ENCODE data around the gene HSPA1L.
A peak's percentile ranks its signal among the peaks of the same experiment; 100 is the strongest.

GRCh38 chr6:31822036-31822821 lies 7.1 kb upstream of the HSPA1L start:
- TF ChIP-seq CTCF (IDR thresholded peaks at IDR 0.05) = no peak
- peak; percentile 39 to 73 for TF ChIP-seq POLR2A (IDR thresholded peaks at IDR 0.05)
